Erythroblast (primary cell): ENCODE results near the gene ZNF408.

Source experiments
- GATA1 ChIP-seq: IDR thresholded peaks from 2 replicates; pipeline ENCODE4 v1.6.1; 2011; ENCODE audit warnings: low read depth, mild to moderate bottlenecking, control low read depth, low read length, moderate library complexity
- POLR2A ChIP-seq: IDR thresholded peaks from 2 replicates; pipeline ENCODE4 v1.6.1; 2011; ENCODE audit warnings: mild to moderate bottlenecking, low read length

DNA sequence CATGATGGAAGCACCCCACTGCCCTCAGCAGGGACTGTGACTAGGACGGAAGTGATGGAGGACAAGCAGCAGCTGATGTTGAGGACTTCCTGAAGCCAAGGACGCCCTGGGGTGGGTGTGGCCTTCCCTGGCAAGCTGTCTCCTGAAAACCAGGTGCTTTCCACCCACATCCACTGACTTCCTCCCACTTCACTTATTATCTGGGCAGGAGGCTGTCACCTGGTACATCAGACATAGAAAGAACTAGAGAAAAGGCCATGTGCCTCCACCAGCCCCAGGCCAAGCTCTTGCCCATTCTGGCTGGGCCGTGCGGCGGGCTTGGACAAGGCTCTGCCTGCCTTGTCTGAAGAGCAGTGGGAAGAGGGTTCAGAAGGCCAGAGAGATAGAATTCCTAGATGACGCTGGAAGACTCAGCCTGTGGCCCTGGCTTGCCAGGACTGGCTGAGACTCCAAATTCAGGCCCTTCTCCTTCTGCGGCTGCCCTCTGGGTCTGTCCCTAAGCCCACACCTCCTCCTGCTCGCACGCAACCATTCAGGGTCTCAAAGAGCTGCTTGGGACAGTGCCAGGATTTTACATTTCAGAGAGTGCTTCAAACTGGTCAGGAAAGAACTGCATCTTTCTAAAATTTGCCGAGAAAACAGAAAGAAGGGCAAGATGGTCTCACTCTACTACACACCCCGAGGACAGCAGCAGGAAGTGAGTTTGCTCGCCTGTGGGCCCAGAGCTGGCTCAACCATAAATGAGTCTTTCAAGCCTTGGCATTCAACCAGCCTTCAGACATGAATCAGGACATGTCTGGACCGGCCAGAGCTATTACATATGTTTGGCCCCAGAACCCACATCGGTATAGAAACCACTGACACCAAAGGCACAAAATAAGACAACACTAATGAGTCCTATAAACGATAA is 13.7 kb upstream of the ZNF408 start:
- no peak for TF ChIP-seq POLR2A
- TF ChIP-seq GATA1 = no peak
